AML-193 (cell line): Measurements from ENCODE around the gene HSD3B1.
"Not testable (repeated sequence)": the region's sequence is repeated elsewhere in the genome, so short reads cannot be mapped to it uniquely, and the experiment has no call there.

ENCODE experiments used
- DNase-seq, 2 experiments: peaks; one replicate each; lab custom pipeline; 2025; lab: John Stamatoyannopoulos, UW

The HSD3B1 gene

GRCh38 chr1:119490925-119491324 is 16.1 kb upstream of the HSD3B1 start:
- DNase-seq = no peak

GRCh38 chr1:119492763-119493162 is 14.2 kb upstream of the HSD3B1 start:
- no peak for DNase-seq

GRCh38 chr1:119504831-119505230 is 2.2 kb upstream of the HSD3B1 start:
- no peak for DNase-seq

GRCh38 chr1:119510046-119510445 is 3.0 kb downstream of the HSD3B1 start:
- DNase-seq = no peak

GRCh38 chr1:119515221-119515620 is 8.2 kb downstream of the HSD3B1 start:
- DNase-seq = no peak

- no peak for DNase-seq
Measured at GRCh38 chr1:119516247-119516646, 9.2 kb downstream of the HSD3B1 start.

GRCh38 chr1:119516680-119517079 is 9.7 kb downstream of the HSD3B1 start:
- DNase-seq = no peak

- not testable (repeated sequence) for DNase-seq
Measured at GRCh38 chr1:119517667-119518066, 10.7 kb downstream of the HSD3B1 start.

- no peak for DNase-seq
Measured at GRCh38 chr1:119531606-119532323, 24.8 kb downstream of the HSD3B1 start.

- DNase-seq = no peak
Measured at GRCh38 chr1:119532324-119532910, 25.4 kb downstream of the HSD3B1 start.

GRCh38 chr1:119535381-119535780 is 28.4 kb downstream of the HSD3B1 start:
- no peak for DNase-seq

GRCh38 chr1:119537966-119538365 is 31.0 kb downstream of the HSD3B1 start:
- no peak for DNase-seq

- DNase-seq = no peak
Measured at GRCh38 chr1:119539636-119540035, 32.6 kb downstream of the HSD3B1 start.

GRCh38 chr1:119541389-119541788 is 34.4 kb downstream of the HSD3B1 start:
- DNase-seq = no peak

- DNase-seq = no peak
Measured at GRCh38 chr1:119542492-119542946, 35.5 kb downstream of the HSD3B1 start.

- peak in 1 of 2 experiments; percentile 2 for DNase-seq
Measured at GRCh38 chr1:119544165-119544762, 37.3 kb downstream of the HSD3B1 start.

GRCh38 chr1:119546641-119547040 is 39.6 kb downstream of the HSD3B1 start:
- DNase-seq = no peak

GRCh38 chr1:119547306-119547705 is 40.3 kb downstream of the HSD3B1 start:
- no peak for DNase-seq

- no peak for DNase-seq
Measured at GRCh38 chr1:119547805-119548204, 40.8 kb downstream of the HSD3B1 start.

- DNase-seq = peak; percentile 49 to 58
Measured at GRCh38 chr1:119549719-119550132, 42.7 kb downstream of the HSD3B1 start.

- no peak for DNase-seq
Measured at GRCh38 chr1:119550381-119550780, 43.4 kb downstream of the HSD3B1 start.

GRCh38 chr1:119551218-119551617 is 44.2 kb downstream of the HSD3B1 start:
- DNase-seq = no peak

- not testable (repeated sequence) for DNase-seq
Measured at GRCh38 chr1:119552656-119553055, 45.6 kb downstream of the HSD3B1 start.
